Gastrocnemius medialis (tissue), 4 donors: ENCODE results near the gene EPO. TPM values are rescaled to one million over a fixed set of nuclear protein-coding genes. Genes with fewer than 3 reads are reported as not detected.
"Not testable (repeated sequence)": the region's sequence is repeated elsewhere in the genome, so short reads cannot be mapped to it uniquely, and the experiment has no call there.

Experiments used
- ATAC-seq, 2 donors: fragments of 150-250 bp; one replicate each; pipeline ENCODE4 v1.9.1; 2016
- DNase-seq, 2 donors: peaks; one replicate each; pipeline ENCODE4 v3.0.0-alpha.2; 2019
- H3K27ac ChIP-seq, 4 donors: fragments of 200-600 bp; sonication (generic); 1 replicate in 1 of 4; 2 replicates in 3 of 4; pipeline ENCODE4 v1.5.1; 2016 to 2018; ENCODE audit warnings: mild to moderate bottlenecking in 2 of 4, moderate library complexity in 1 of 4
- H3K27me3 ChIP-seq, 3 donors: fragments of 200-600 bp; sonication (generic) in 2 of 3; 1 replicate in 1 of 3; 2 replicates in 2 of 3; pipeline versions ENCODE4 v1.5.1 to v1.6.0; 2016 to 2019; ENCODE audit warnings: mild to moderate bottlenecking in 1 of 3, moderate library complexity in 1 of 3
- H3K36me3 ChIP-seq, 2 donors: fragments of 200-600 bp; sonication (generic) in 1 of 2; one replicate each; pipeline ENCODE4 v1.5.1; 2017 to 2018
- H3K4me1 ChIP-seq, 2 donors: fragments of 200-600 bp; sonication (generic) in 1 of 2; one replicate each; pipeline ENCODE4 v1.5.1; 2016 to 2017; ENCODE audit warnings: mild to moderate bottlenecking in 2 of 2
- H3K4me3 ChIP-seq, 4 donors: fragments of 200-600 bp; sonication (generic) in 3 of 4; 1 replicate in 1 of 4; 2 replicates in 3 of 4; pipeline ENCODE4 v1.5.1; 2016 to 2019; ENCODE audit warnings: mild to moderate bottlenecking in 2 of 4
- H3K9me3 ChIP-seq, 3 donors: fragments of 200-600 bp; sonication (generic) in 2 of 3; 1 replicate in 1 of 3; 2 replicates in 2 of 3; pipeline ENCODE4 v1.5.1; 2016 to 2019
- POLR2A ChIP-seq, 2 donors: fragments of 450-650 bp; IDR thresholded peaks; one replicate each; pipeline ENCODE4 v1.6.1; 2017; ENCODE audit warnings: antibody characterized with exemption in 2 of 2, mild to moderate bottlenecking in 2 of 2, moderate library complexity in 2 of 2
- in situ Hi-C, 4 donors: fragments of 200-750 bp; cut with MboI; loops; one replicate each; pipeline versions ENCODE4 v1.15.0 to v1.8.0; 2017; ENCODE audit warnings: low sequenced_read_pairs in 4 of 4
- intact Hi-C: fragments of 100-400 bp; cut with DNase I; formaldehyde crosslinking; loops from one replicate; pipeline ENCODE4 v1.15.1; 2023; ENCODE audit warnings: low total_unique reads
- total RNA-seq, 4 donors: library from RNA; depleted of rRNA; stranded (reverse); fragments of >200 nt; gene quantifications; one replicate each; pipeline versions ENCODE4 v1.1.0 to v1.2.3, GENCODE V29; 2016
- TF ChIP-seq, protein P1 (sequence below), 5 experiments: fragments of 450-650 bp in 3 of 5; fragments of 200-600 bp in 2 of 5; sonication (generic) in 2 of 5; IDR thresholded peaks in 4 of 5; conservative IDR thresholded peaks in 1 of 5; 1 replicate in 4 of 5; 2 replicates in 1 of 5; pipeline ENCODE4 v1.5.1; 2016 to 2019; ENCODE audit warnings: antibody characterized with exemption in 5 of 5, mild to moderate bottlenecking in 3 of 5, moderate library complexity in 3 of 5

The EPO gene
- total RNA-seq, 4 donors from 2014 or later, result not detected

- Histone ChIP-seq H3K27me3 (peaks cover 28 to 36% (median 34%) of the 10 kb centered on the region in 3 donors), H3K36me3 (no peaks in the 10 kb centered on the region), H3K27ac (no peak overlapping the region), H3K9me3 (no peaks in the 10 kb centered on the region), H3K4me1 (no peaks in the 10 kb centered on the region), H3K4me3 (no peak overlapping the region)
- no peak for ATAC-seq
- TF ChIP-seq POLR2A (IDR thresholded peaks at IDR 0.05), result no peak
- TF ChIP-seq, protein P1, sequence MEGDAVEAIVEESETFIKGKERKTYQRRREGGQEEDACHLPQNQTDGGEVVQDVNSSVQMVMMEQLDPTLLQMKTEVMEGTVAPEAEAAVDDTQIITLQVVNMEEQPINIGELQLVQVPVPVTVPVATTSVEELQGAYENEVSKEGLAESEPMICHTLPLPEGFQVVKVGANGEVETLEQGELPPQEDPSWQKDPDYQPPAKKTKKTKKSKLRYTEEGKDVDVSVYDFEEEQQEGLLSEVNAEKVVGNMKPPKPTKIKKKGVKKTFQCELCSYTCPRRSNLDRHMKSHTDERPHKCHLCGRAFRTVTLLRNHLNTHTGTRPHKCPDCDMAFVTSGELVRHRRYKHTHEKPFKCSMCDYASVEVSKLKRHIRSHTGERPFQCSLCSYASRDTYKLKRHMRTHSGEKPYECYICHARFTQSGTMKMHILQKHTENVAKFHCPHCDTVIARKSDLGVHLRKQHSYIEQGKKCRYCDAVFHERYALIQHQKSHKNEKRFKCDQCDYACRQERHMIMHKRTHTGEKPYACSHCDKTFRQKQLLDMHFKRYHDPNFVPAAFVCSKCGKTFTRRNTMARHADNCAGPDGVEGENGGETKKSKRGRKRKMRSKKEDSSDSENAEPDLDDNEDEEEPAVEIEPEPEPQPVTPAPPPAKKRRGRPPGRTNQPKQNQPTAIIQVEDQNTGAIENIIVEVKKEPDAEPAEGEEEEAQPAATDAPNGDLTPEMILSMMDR (IDR thresholded peaks at IDR 0.05 in 4 of 5, conservative IDR thresholded peaks at IDR 0.05 in 1 of 5), result no peak
- intact Hi-C loops (no loop called here), in situ Hi-C loops (loop anchor here in 2 of 4 donors (25.0 kb wide), 2 partner anchors 141 to 259 kb away; partner anchors contain the start of genes SLC12A9 (in 1 of the 2), SPACDR (in 1 of the 2) and TRIP6 (in 1 of the 2))
- no peak for DNase-seq
These were observed 620 bp downstream of the EPO start for GRCh38 chr7:100720671-100721504.

GRCh38 chr7:100721505-100721812 lies 1.2 kb downstream of the EPO start:
- ATAC-seq (no peak), DNase-seq (no peak)
- Histone ChIP-seq H3K9me3 (no peaks in the 10 kb centered on the region), H3K4me1 (no peaks in the 10 kb centered on the region), H3K27me3 (peaks cover 28 to 36% (median 34%) of the 10 kb centered on the region in 3 donors), H3K27ac (no peak overlapping the region), H3K36me3 (no peaks in the 10 kb centered on the region), H3K4me3 (no peak overlapping the region)
- intact Hi-C loops, result no loop called here
- in situ Hi-C loops, result loop anchor here in 2 of 4 donors (25.0 kb wide), 2 partner anchors 141 to 259 kb away; partner anchors contain the start of genes SLC12A9 (in 1 of the 2), SPACDR (in 1 of the 2) and TRIP6 (in 1 of the 2)
- no peak for TF ChIP-seq POLR2A (IDR thresholded peaks at IDR 0.05)
- TF ChIP-seq, protein P1 (IDR thresholded peaks at IDR 0.05 in 4 of 5, conservative IDR thresholded peaks at IDR 0.05 in 1 of 5), result no peak

DNA sequence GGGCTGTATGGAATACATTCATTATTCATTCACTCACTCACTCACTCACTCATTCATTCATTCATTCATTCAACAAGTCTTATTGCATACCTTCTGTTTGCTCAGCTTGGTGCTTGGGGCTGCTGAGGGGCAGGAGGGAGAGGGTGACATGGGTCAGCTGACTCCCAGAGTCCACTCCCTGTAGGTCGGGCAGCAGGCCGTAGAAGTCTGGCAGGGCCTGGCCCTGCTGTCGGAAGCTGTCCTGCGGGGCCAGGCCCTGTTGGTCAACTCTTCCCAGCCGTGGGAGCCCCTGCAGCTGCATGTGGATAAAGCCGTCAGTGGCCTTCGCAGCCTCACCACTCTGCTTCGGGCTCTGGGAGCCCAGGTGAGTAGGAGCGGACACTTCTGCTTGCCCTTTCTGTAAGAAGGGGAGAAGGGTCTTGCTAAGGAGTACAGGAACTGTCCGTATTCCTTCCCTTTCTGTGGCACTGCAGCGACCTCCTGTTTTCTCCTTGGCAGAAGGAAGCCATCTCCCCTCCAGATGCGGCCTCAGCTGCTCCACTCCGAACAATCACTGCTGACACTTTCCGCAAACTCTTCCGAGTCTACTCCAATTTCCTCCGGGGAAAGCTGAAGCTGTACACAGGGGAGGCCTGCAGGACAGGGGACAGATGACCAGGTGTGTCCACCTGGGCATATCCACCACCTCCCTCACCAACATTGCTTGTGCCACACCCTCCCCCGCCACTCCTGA lies 2.4 kb downstream of the EPO start:
- in situ Hi-C loops (loop anchor here in 2 of 4 donors (25.0 kb wide), 2 partner anchors 140 to 260 kb away; partner anchors contain the start of genes SLC12A9 (in 1 of the 2), SPACDR (in 1 of the 2) and TRIP6 (in 1 of the 2)), intact Hi-C loops (no loop called here)
- no peaks in the 10 kb centered on the region for H3K9me3 ChIP-seq
- no peak overlapping the region for H3K4me3 ChIP-seq
- no peaks in the 10 kb centered on the region for H3K36me3 ChIP-seq
- ATAC-seq (no peak), DNase-seq (no peak)
- H3K27me3 ChIP-seq, result peaks cover 28 to 36% (median 34%) of the 10 kb centered on the region in 3 donors
- TF ChIP-seq POLR2A (IDR thresholded peaks at IDR 0.05), result no peak
- TF ChIP-seq, protein P1 (IDR thresholded peaks at IDR 0.05 in 4 of 5, conservative IDR thresholded peaks at IDR 0.05 in 1 of 5), result no peak
- no peaks in the 10 kb centered on the region for H3K4me1 ChIP-seq
- no peak overlapping the region for H3K27ac ChIP-seq

- TF ChIP-seq, protein P1 (IDR thresholded peaks at IDR 0.05 in 4 of 5, conservative IDR thresholded peaks at IDR 0.05 in 1 of 5), result no peak
- no peak overlapping the region for H3K4me3 ChIP-seq
- H3K27ac ChIP-seq, result no peak overlapping the region
- H3K9me3 ChIP-seq, result no peaks in the 10 kb centered on the region
- DNase-seq (no peak), ATAC-seq (no peak)
- H3K36me3 ChIP-seq, result no peaks in the 10 kb centered on the region
- in situ Hi-C loops, result loop anchor here in 2 of 4 donors (25.0 kb wide), 2 partner anchors 138 to 262 kb away; partner anchors contain the start of genes SLC12A9 (in 1 of the 2), SPACDR (in 1 of the 2) and TRIP6 (in 1 of the 2)
- no peaks in the 10 kb centered on the region for H3K4me1 ChIP-seq
- H3K27me3 ChIP-seq, result peaks cover 28 to 36% (median 34%) of the 10 kb centered on the region in 3 donors
- intact Hi-C loops, result no loop called here
These were observed 3.5 kb downstream of the EPO start for GRCh38 chr7:100723732-100724275.

DNA sequence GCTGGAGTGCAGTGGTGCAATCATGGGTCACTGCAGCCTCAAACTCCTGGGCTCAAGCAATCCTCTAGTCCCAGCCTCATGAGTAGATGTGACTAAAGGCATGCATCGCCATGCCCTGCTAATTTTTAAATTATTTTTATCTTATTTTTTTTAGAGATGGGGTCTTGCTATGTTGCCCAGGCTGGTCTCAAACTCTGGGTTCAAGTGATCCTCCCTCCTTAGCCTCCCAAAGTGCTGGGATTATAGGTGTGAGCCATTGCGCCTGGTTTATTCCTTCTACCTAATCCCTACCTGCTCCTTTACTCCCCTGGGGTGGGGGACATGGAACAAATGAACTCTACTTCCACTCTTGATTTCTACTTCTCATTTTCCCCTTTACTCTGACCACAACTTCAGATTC lies 4.1 kb downstream of the EPO start:
- H3K4me1 ChIP-seq, H3K4me3 ChIP-seq, intact Hi-C loops, H3K9me3 ChIP-seq, H3K36me3 ChIP-seq, DNase-seq, ATAC-seq, H3K27ac ChIP-seq: not testable (repeated sequence)
- in situ Hi-C loops, result loop anchor here in 2 of 4 donors (25.0 kb wide), 2 partner anchors 138 to 262 kb away; partner anchors contain the start of genes SLC12A9 (in 1 of the 2), SPACDR (in 1 of the 2) and TRIP6 (in 1 of the 2)
- peaks cover 28 to 32% (median 31%) of the 10 kb centered on the region in 3 donors for H3K27me3 ChIP-seq
